Diencephalon (tissue), 1 donor: Measurements from ENCODE around the gene F13B. TPM values are rescaled to one million over a fixed set of nuclear protein-coding genes. Genes with fewer than 3 reads are reported as not detected.

Source experiments
- total RNA-seq: library from RNA; depleted of rRNA; stranded (reverse); fragments of >200 nt; gene quantifications from one replicate; pipeline ENCODE4 v1.2.3, GENCODE V29; 2014

Gene F13B
- total RNA-seq = not detected

DNA sequence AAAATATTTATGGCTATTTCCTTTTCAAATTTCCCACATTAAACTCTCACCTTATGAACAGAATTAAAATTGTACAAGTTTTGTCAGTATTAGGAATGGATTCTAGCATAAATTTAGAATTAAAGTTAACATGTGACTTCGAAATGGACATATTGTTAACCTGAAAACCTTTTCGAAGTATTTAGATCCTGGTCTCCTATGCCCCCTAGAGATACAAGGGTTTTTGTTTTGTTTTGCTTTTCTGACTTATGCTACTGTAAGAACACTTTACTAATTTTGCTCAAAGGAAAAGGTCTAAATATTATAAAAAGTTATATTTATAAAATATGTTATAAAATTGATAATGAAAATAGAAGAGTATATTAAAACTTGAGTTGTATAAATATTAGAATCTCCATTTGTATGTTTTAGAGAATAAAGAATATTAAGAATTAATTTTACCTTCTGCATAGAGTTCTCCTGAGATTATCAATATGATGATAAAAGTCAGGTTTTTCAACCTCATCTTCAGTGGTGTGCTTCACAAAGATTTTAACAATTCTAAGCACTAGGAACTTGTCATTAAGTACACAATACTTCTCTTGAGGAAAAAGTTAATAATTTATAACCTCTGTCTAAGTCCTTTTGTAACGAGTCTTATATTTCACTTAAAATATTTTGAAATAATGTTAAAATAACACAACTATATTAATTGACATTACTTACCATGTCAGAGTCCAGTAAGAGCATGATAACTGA lies at the start of gene F13B:
Gene F13B (minus strand): TSS at position 542 of the 738 bp plus-strand sequence. CDS start 37 bp downstream, at position 505.

Other genes starting within 250 kb of the F13B start
- 2.5 TPM for gene CFHR1, start 247.5 kb downstream of the F13B start, total RNA-seq
- 0.69 TPM for gene CFHR4, start 179.2 kb downstream of the F13B start, total RNA-seq
- gene CFHR2, start 123.5 kb downstream of the F13B start, total RNA-seq = not detected
- gene CFHR5, start 89.7 kb downstream of the F13B start, total RNA-seq = not detected
- 14.8 TPM for gene ASPM, start 79.4 kb upstream of the F13B start, total RNA-seq
- gene ZBTB41, start 134.0 kb upstream of the F13B start, total RNA-seq = 92.3 TPM
- 39.7 TPM for gene CRB1, start 201.0 kb upstream of the F13B start, total RNA-seq